K562 (cell line): Measurements from ENCODE around the gene TMEM184A. TPM values are rescaled to one million over a fixed set of nuclear protein-coding genes. Genes with fewer than 3 reads are reported as not detected.

Source experiments
- BCOR ChIP-seq: fragments of 450-650 bp; IDR thresholded peaks from 2 replicates; pipeline ENCODE4 v1.6.1; 2016
- C11orf30 ChIP-seq: fragments of 450-650 bp; IDR thresholded peaks from 2 replicates; pipeline ENCODE4 v1.6.1; 2016; ENCODE audit warnings: low read depth, mild to moderate bottlenecking
- CSDE1 ChIP-seq, 2 experiments: fragments of 450-650 bp; IDR thresholded peaks; 2 replicates each; pipeline ENCODE4 v1.6.1; 2016; ENCODE audit warnings: mild to moderate bottlenecking in 1 of 2
- JUND ChIP-seq, 2 experiments: IDR thresholded peaks; 2 replicates in 1 of 2; 3 replicates in 1 of 2; pipeline ENCODE4 v1.6.1; 2011; ENCODE audit warnings: borderline replicate concordance in 2 of 2, low read depth in 2 of 2, low read length in 2 of 2, improper control_type of control experiment in 1 of 2, missing biosample characterization in 1 of 2, missing genetic modification characterization in 1 of 2, missing genetic modification reagents in 1 of 2
- MAFF ChIP-seq: IDR thresholded peaks from 2 replicates; pipeline ENCODE4 v1.6.1; 2012; ENCODE audit warnings: low read length, improper control_type of control experiment
- NUFIP1 ChIP-seq: fragments of 450-650 bp; IDR thresholded peaks from 2 replicates; pipeline ENCODE4 v1.6.1; 2018; ENCODE audit not compliant: partially characterized antibody
- POLR2H ChIP-seq: IDR thresholded peaks from 2 replicates; pipeline ENCODE4 v1.6.1; 2016; ENCODE audit warnings: missing genetic modification characterization, low read depth, mild to moderate bottlenecking, control low read depth, missing compliant biosample characterization, moderate library complexity
- RHOXF2B ChIP-seq: fragments of 250-450 bp; sonication (Bioruptor Pico); conservative IDR thresholded peaks from 2 replicates; pipeline ENCODE4 v1.5.1; 2021
- SAFB2 ChIP-seq: fragments of 200-400 bp; formaldehyde crosslinking; IDR thresholded peaks from 2 replicates; pipeline ENCODE4 v1.6.1; 2018; ENCODE audit warnings: borderline replicate concordance, low read length, low read depth, moderate library complexity; ENCODE audit not compliant: severe bottlenecking
- TBP ChIP-seq: optimal IDR thresholded peaks from 2 replicates; pipeline ENCODE3; 2011; ENCODE audit warnings: low read depth, low read length, improper control_type of control experiment
- ZNF143 ChIP-seq: sonication (generic); formaldehyde crosslinking; IDR thresholded peaks from 2 replicates; pipeline ENCODE4 v1.9.0; 2022; ENCODE audit warnings: mild to moderate bottlenecking, missing genetic modification reagents
- ZNF316 ChIP-seq: fragments of 450-650 bp; IDR thresholded peaks from 2 replicates; pipeline ENCODE4 v1.6.1; 2016
- ZNF778 ChIP-seq: fragments of 450-650 bp; formaldehyde crosslinking; IDR thresholded peaks from 2 replicates; pipeline ENCODE4 v1.4.0; 2020; ENCODE audit warnings: mild to moderate bottlenecking, moderate library complexity
- ZSCAN32 ChIP-seq: fragments of 450-650 bp; formaldehyde crosslinking; IDR thresholded peaks from 2 replicates; pipeline ENCODE4 v1.4.0; 2020; ENCODE audit warnings: mild to moderate bottlenecking, moderate library complexity
- polyA plus RNA-seq, 8 experiments: library from polyadenylated mRNA; depleted of rRNA in 4 of 8; stranded (reverse) in 5 of 8; unstranded in 3 of 8; fragments of >200 nt; fragmentation: Nextera tagmentation in 2 of 8; fragmentation: Illumina TruSeq in 1 of 8; extraction: Ambion mirVana in 2 of 8; extraction: Trizol in 1 of 8; gene quantifications; 2 replicates each; pipeline versions ENCODE4 v1.2.1 to v1.2.3, GENCODE V29; 2011 to 2014; ENCODE audit warnings: inconsistent platforms in 1 of 8, missing spikeins in 1 of 8
- total RNA-seq, 7 experiments: library from RNA; depleted of rRNA in 6 of 7; stranded (reverse); fragments of >200 nt in 6 of 7; fragmentation: Illumina TruSeq in 2 of 7; extraction: Trizol in 2 of 7; gene quantifications; 2 replicates each; pipeline versions ENCODE4 v1.2.1 to v1.2.3, GENCODE V29; 2011 to 2021; ENCODE audit warnings: low replicate concordance in 1 of 7
- TF ChIP-seq, protein P1 (sequence below): fragments of 250-450 bp; sonication (Bioruptor Pico); IDR thresholded peaks from 2 replicates; pipeline ENCODE4 v1.5.0; 2021; ENCODE audit warnings: mild to moderate bottlenecking, borderline replicate concordance
- TF ChIP-seq, protein P2 (sequence below): sonication (generic); formaldehyde crosslinking; IDR thresholded peaks from 2 replicates; pipeline ENCODE4 v1.8.0; 2022; ENCODE audit warnings: missing genetic modification reagents, mild to moderate bottlenecking, moderate library complexity, borderline replicate concordance
- TF ChIP-seq, protein P3 (sequence below): sonication (generic); formaldehyde crosslinking; IDR thresholded peaks from 2 replicates; pipeline ENCODE4 v1.5.0; 2020; ENCODE audit warnings: missing genetic modification reagents
- TF ChIP-seq, protein P4 (sequence below): fragments of 200-800 bp; sonication (Bioruptor generic); IDR thresholded peaks from 2 replicates; pipeline ENCODE4 v1.6.1; 2017; ENCODE audit warnings: missing genetic modification characterization, missing compliant biosample characterization
- TF ChIP-seq, protein P5 (sequence below): fragments of 450-650 bp; IDR thresholded peaks from 2 replicates; pipeline ENCODE4 v1.6.1; 2017; ENCODE audit warnings: mild to moderate bottlenecking, moderate library complexity
- TF ChIP-seq, protein P6 (sequence below): fragments of 250-450 bp; sonication (Bioruptor Pico); IDR thresholded peaks from 2 replicates; pipeline ENCODE4 v1.9.0; 2021; ENCODE audit warnings: mild to moderate bottlenecking
- TF ChIP-seq, protein P7 (sequence below): fragments of 250-450 bp; sonication (Bioruptor Pico); IDR thresholded peaks from 2 replicates; pipeline ENCODE4 v1.8.0; 2021; ENCODE audit warnings: moderate library complexity, mild to moderate bottlenecking, inconsistent platforms

The TMEM184A gene
- total and polyA plus RNA-seq, 9 of the 15 experiments (the other 6 are each of a cell fraction or from before 2014, with no cell fraction given), result 0.10 to 0.18 (median 0.11) TPM; not detected in 6

DNA sequence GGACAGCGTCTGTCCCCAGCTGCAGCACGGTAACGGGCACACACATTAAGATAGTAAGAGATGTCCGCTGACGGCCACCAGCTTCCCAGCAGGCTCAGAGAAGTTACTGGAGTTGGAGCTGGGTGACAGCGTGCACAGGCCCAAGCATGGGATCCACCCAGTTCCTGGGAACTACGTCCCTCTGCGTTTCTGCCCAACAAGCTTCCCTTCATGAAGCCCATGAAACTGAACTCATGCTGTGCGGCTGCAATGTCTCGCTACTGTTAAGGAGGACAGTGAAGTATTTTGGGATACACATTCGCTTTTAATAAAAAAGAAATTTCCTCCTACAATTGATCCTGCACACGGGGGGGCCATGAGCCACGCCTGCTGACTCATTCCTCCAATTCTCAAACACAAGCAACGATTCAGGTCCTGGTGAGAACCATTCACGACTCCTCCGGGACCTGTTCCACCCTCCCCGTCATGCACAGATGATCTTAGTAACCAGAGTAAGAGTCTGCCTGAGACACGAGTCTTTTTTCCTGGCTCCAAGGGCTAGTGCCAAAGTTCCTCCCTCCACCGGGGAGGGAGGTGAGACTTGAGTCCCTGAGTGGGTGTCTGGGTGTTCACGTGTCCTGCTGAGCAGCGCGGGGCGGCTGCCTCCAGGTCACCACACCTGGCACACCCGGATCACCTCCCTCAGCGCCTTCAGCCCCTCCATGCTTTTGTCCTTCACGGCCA, 11.2 kb upstream of the TMEM184A start (continued):
- peak; percentile 31; the same call in 1 of the 2 replicates for TF ChIP-seq MAFF
- TF ChIP-seq, protein P1, sequence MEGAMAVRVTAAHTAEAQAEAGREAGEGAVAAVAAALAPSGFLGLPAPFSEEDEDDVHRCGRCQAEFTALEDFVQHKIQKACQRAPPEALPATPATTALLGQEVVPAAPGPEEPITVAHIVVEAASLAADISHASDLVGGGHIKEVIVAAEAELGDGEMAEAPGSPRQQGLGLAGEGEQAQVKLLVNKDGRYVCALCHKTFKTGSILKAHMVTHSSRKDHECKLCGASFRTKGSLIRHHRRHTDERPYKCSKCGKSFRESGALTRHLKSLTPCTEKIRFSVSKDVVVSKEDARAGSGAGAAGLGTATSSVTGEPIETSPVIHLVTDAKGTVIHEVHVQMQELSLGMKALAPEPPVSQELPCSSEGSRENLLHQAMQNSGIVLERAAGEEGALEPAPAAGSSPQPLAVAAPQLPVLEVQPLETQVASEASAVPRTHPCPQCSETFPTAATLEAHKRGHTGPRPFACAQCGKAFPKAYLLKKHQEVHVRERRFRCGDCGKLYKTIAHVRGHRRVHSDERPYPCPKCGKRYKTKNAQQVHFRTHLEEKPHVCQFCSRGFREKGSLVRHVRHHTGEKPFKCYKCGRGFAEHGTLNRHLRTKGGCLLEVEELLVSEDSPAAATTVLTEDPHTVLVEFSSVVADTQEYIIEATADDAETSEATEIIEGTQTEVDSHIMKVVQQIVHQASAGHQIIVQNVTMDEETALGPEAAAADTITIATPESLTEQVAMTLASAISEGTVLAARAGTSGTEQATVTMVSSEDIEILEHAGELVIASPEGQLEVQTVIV (CRISPR knock-in tag), result no peak
- TF ChIP-seq ZNF316, result peak; percentile 51; the same call in 1 of the 2 replicates
- no peak for TF ChIP-seq NUFIP1
- no peak for TF ChIP-seq RHOXF2B (CRISPR knock-in tag)
- no peak for TF ChIP-seq TBP
- TF ChIP-seq, protein P2, sequence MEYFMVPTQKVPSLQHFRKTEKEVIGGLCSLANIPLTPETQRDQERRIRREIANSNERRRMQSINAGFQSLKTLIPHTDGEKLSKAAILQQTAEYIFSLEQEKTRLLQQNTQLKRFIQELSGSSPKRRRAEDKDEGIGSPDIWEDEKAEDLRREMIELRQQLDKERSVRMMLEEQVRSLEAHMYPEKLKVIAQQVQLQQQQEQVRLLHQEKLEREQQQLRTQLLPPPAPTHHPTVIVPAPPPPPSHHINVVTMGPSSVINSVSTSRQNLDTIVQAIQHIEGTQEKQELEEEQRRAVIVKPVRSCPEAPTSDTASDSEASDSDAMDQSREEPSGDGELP, result no peak
- TF ChIP-seq C11orf30, result peak; percentile 63
- no peak for TF ChIP-seq ZSCAN32 (CRISPR knock-in tag)
- TF ChIP-seq POLR2H (tag), result no peak
- peak; percentile 53; the same call in 1 of the 2 replicates for TF ChIP-seq JUND (IDR thresholded peaks at IDR 0.05; ENCODE audit: borderline replicate concordance, low read depth, low read length)
- no peak for TF ChIP-seq JUND (tag; IDR thresholded peaks at IDR 0.05; ENCODE audit: borderline replicate concordance, low read depth, low read length)
- no peak for TF ChIP-seq ZNF778 (CRISPR knock-in tag)
- TF ChIP-seq, protein P3, sequence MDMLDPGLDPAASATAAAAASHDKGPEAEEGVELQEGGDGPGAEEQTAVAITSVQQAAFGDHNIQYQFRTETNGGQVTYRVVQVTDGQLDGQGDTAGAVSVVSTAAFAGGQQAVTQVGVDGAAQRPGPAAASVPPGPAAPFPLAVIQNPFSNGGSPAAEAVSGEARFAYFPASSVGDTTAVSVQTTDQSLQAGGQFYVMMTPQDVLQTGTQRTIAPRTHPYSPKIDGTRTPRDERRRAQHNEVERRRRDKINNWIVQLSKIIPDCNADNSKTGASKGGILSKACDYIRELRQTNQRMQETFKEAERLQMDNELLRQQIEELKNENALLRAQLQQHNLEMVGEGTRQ (CRISPR knock-in tag), result 0 out of 2 replicates have a peak, but pooled peaks have one; percentile 23
- no peak for TF ChIP-seq BCOR
- TF ChIP-seq, protein P4, sequence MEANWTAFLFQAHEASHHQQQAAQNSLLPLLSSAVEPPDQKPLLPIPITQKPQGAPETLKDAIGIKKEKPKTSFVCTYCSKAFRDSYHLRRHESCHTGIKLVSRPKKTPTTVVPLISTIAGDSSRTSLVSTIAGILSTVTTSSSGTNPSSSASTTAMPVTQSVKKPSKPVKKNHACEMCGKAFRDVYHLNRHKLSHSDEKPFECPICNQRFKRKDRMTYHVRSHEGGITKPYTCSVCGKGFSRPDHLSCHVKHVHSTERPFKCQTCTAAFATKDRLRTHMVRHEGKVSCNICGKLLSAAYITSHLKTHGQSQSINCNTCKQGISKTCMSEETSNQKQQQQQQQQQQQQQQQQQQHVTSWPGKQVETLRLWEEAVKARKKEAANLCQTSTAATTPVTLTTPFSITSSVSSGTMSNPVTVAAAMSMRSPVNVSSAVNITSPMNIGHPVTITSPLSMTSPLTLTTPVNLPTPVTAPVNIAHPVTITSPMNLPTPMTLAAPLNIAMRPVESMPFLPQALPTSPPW, result peak; percentile 70
- no peak for TF ChIP-seq ZNF143 (CRISPR knock-in tag)
- TF ChIP-seq CSDE1 (IDR thresholded peaks at IDR 0.05), result no peak
- TF ChIP-seq, protein P5, sequence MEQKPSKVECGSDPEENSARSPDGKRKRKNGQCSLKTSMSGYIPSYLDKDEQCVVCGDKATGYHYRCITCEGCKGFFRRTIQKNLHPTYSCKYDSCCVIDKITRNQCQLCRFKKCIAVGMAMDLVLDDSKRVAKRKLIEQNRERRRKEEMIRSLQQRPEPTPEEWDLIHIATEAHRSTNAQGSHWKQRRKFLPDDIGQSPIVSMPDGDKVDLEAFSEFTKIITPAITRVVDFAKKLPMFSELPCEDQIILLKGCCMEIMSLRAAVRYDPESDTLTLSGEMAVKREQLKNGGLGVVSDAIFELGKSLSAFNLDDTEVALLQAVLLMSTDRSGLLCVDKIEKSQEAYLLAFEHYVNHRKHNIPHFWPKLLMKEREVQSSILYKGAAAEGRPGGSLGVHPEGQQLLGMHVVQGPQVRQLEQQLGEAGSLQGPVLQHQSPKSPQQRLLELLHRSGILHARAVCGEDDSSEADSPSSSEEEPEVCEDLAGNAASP, result no peak
- TF ChIP-seq SAFB2, result no peak
- TF ChIP-seq, protein P6, sequence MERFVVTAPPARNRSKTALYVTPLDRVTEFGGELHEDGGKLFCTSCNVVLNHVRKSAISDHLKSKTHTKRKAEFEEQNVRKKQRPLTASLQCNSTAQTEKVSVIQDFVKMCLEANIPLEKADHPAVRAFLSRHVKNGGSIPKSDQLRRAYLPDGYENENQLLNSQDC (CRISPR knock-in tag), result no peak
- TF ChIP-seq, protein P7, sequence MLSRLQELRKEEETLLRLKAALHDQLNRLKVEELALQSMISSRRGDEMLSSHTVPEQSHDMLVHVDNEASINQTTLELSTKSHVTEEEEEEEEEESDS (CRISPR knock-in tag), result no peak
